Brain microvascular endothelial cell (primary cell): ENCODE data around the gene HSF4.

ENCODE experiments used
- DNase-seq: peaks from one replicate; pipeline ENCODE4 v3.0.0-alpha.2; 2020
- H3K27ac ChIP-seq: fragments of 250-450 bp; sonication (Bioruptor Pico); 2 replicates; pipeline ENCODE4 v1.5.1; 2020; ENCODE audit warnings: mild to moderate bottlenecking, moderate library complexity
- H3K27me3 ChIP-seq: fragments of 250-450 bp; sonication (Bioruptor Pico); replicated peaks from 2 replicates; pipeline ENCODE4 v1.5.1; 2020; ENCODE audit warnings: mild to moderate bottlenecking
- H3K36me3 ChIP-seq: fragments of 250-450 bp; sonication (Bioruptor Pico); replicated peaks from 2 replicates; pipeline ENCODE4 v1.5.1; 2020; ENCODE audit warnings: mild to moderate bottlenecking
- H3K4me3 ChIP-seq: 2 replicates; pipeline ENCODE4 v1.5.1; 2011; ENCODE audit warnings: low read depth, mild to moderate bottlenecking, control low read depth, low read length, moderate library complexity
- in situ Hi-C: cut with HindIII; loops from 2 replicates; pipeline ENCODE4 v1.10.0; 2017; ENCODE audit warnings: low sequenced_read_pairs, low pct_ligation_motif_present
- TF ChIP-seq, protein P1 (sequence below): IDR thresholded peaks from 2 replicates; pipeline ENCODE4 v1.5.1; 2011; ENCODE audit warnings: low read depth, mild to moderate bottlenecking, moderate library complexity, low read length, control low read depth, inconsistent platforms; ENCODE audit errors: missing control alignments

HSF4 gene

GRCh38 chr16:67165121-67166078 lies 855 bp downstream of the HSF4 start:
- Histone ChIP-seq H3K4me3 (no peak overlapping the region), H3K27me3 (peaks cover 47% of the 10 kb centered on the region), H3K36me3 (no peaks in the 10 kb centered on the region), H3K27ac (no peak overlapping the region)
- in situ Hi-C loops, result no loop called here
- DNase-seq, result no peak
- TF ChIP-seq, protein P1, sequence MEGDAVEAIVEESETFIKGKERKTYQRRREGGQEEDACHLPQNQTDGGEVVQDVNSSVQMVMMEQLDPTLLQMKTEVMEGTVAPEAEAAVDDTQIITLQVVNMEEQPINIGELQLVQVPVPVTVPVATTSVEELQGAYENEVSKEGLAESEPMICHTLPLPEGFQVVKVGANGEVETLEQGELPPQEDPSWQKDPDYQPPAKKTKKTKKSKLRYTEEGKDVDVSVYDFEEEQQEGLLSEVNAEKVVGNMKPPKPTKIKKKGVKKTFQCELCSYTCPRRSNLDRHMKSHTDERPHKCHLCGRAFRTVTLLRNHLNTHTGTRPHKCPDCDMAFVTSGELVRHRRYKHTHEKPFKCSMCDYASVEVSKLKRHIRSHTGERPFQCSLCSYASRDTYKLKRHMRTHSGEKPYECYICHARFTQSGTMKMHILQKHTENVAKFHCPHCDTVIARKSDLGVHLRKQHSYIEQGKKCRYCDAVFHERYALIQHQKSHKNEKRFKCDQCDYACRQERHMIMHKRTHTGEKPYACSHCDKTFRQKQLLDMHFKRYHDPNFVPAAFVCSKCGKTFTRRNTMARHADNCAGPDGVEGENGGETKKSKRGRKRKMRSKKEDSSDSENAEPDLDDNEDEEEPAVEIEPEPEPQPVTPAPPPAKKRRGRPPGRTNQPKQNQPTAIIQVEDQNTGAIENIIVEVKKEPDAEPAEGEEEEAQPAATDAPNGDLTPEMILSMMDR, result no peak

GRCh38 chr16:67166110-67166547 lies 1.6 kb downstream of the HSF4 start:
- H3K27me3 ChIP-seq, result peaks cover 47% of the 10 kb centered on the region

DNA sequence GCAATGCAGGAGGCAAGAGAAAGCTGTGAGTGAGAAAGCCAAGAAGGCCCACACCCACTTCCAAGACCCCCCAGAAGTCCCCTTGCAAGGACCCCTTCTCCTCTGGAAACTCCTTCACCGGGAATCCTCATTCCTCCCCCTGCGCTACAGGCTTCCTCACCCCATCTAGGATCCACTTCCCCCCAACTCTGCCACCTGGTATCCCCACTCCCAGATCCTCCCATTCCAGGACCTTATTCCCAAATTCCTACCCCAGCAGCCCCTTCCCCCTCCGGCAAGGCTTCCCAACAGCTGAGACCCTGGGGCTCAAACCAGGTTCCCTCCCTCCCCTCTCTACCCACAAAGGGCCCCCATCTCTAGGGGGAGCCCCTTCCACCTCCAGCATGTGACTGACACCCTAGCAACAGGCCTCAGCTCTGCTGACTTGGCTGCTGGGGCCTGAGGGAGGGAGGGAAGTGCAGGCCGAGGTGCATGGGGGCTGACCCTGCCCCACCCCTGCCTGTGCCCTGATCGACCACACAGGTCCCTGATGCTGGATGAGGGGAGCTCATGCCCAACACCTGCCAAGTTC lies 2.1 kb downstream of the HSF4 start:
- Histone ChIP-seq H3K4me3 (no peak overlapping the region), H3K27ac (no peak overlapping the region), H3K36me3 (no peaks in the 10 kb centered on the region), H3K27me3 (peaks cover 46% of the 10 kb centered on the region)
- no peak for DNase-seq
- in situ Hi-C loops, result no loop called here
- TF ChIP-seq, protein P1, result no peak

More at GRCh38 chr16:67166110-67166547, 1.6 kb downstream of the HSF4 start:
- no peak for DNase-seq
- H3K27ac ChIP-seq, result no peak overlapping the region
- H3K4me3 ChIP-seq, result no peak overlapping the region
- in situ Hi-C loops, result no loop called here
- no peaks in the 10 kb centered on the region for H3K36me3 ChIP-seq
- TF ChIP-seq, protein P1, result no peak

DNA sequence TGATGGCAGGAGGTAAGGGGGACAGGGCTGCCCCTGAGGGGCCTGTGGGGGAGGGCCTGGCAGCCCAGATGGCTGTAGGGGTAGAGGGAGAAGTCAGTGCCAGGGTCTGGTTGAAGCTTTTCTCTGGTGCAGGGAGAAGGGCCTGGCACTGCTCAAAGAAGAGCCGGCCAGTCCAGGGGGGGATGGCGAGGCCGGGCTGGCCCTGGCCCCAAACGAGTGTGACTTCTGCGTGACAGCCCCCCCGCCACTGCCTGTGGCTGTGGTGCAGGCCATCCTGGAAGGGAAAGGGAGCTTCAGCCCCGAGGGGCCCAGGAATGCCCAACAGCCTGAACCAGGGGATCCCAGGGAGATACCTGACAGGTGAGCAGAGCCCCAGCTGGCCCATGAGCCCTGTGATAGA lies 3.0 kb downstream of the HSF4 start:
- H3K36me3 ChIP-seq, result no peaks in the 10 kb centered on the region

GRCh38 chr16:67169011-67169451 lies 4.5 kb downstream of the HSF4 start:
- no peaks in the 10 kb centered on the region for H3K36me3 ChIP-seq
- H3K4me3 ChIP-seq, result no peak overlapping the region
- H3K27ac ChIP-seq, result no peak overlapping the region
- TF ChIP-seq, protein P1, result no peak
- in situ Hi-C loops, result no loop called here
- DNase-seq, result no peak
- H3K27me3 ChIP-seq, result peaks cover 32% of the 10 kb centered on the region

More for the DNA sequence above, 3.0 kb downstream of the HSF4 start:
- H3K27me3 ChIP-seq, result peaks cover 40% of the 10 kb centered on the region
- in situ Hi-C loops, result no loop called here
- DNase-seq, result no peak
- no peak overlapping the region for H3K4me3 ChIP-seq
- TF ChIP-seq, protein P1, result no peak
- H3K27ac ChIP-seq, result no peak overlapping the region
